ENCODE data around the gene OR10W1. TPM values are rescaled to one million over a fixed set of nuclear protein-coding genes. Genes with fewer than 3 reads are reported as not detected.

Gene OR10W1
- total and polyA plus RNA-seq, 2 donors (not counting 1 experiment from before 2014, with no cell fraction given) = not detected

DNA sequence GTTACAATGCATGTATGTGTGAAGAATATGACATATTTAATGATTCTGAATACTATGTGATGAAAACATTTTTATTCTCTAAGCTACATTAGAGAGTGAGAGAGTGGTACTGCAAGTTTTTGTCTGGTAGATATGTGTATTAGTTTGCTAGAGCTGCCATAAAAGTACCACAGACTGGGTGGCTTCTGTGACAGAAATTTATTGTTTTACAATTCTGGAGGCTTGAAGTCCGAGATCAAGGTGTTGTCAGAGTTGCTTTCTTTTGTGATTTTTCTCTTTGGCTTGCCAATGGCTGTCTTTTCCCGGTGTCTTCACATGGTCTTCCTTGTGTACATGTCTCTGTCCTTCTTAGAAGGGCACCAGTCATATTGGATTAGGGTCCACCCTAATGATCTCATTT lies 6.9 kb upstream of the OR10W1 start:
- no peak overlapping the region for H3K4me3 Mint-ChIP-seq
- no CpG with 5 or more reads among the region's 2 CpGs for WGBS (ENCODE audit: insufficient coverage)
- no peak for TF ChIP-seq EZH2 (IDR thresholded peaks at IDR 0.05; ENCODE audit: borderline replicate concordance, insufficient read depth, low read depth, low read length, poor library complexity, severe bottlenecking)
- TF ChIP-seq, protein P1, sequence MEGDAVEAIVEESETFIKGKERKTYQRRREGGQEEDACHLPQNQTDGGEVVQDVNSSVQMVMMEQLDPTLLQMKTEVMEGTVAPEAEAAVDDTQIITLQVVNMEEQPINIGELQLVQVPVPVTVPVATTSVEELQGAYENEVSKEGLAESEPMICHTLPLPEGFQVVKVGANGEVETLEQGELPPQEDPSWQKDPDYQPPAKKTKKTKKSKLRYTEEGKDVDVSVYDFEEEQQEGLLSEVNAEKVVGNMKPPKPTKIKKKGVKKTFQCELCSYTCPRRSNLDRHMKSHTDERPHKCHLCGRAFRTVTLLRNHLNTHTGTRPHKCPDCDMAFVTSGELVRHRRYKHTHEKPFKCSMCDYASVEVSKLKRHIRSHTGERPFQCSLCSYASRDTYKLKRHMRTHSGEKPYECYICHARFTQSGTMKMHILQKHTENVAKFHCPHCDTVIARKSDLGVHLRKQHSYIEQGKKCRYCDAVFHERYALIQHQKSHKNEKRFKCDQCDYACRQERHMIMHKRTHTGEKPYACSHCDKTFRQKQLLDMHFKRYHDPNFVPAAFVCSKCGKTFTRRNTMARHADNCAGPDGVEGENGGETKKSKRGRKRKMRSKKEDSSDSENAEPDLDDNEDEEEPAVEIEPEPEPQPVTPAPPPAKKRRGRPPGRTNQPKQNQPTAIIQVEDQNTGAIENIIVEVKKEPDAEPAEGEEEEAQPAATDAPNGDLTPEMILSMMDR (IDR thresholded peaks at IDR 0.05) = no peak
- ChIA-PET POLR2A (no interaction called here), CTCF (no interaction called here)
- Histone ChIP-seq H3K27me3 (replicated peaks in 1 of 4; ENCODE audit: control extremely low read depth in 1 of 4, control insufficient read depth in 3 of 4, insufficient read depth in 4 of 4, low read length in 3 of 4) (no peaks in the 10 kb centered on the region), H2AFZ (ENCODE audit: insufficient read depth, low read depth, low read length, poor library complexity, severe bottlenecking) (no peak overlapping the region), H3K4me3 (ENCODE audit: control extremely low read depth in 1 of 5, extremely low read depth in 1 of 5, insufficient read depth in 1 of 5, low read depth in 2 of 5, low read length in 4 of 5) (no peak overlapping the region), H3K4me2 (replicated peaks; ENCODE audit: low read depth, low read length, poor library complexity, severe bottlenecking) (no peak overlapping the region), H3K79me2 (ENCODE audit: control insufficient read depth, insufficient read depth, low read length) (no peaks in the 10 kb centered on the region), H3K27ac (ENCODE audit: low read length in 2 of 2) (no peak overlapping the region), H4K20me1 (ENCODE audit: control insufficient read depth, insufficient read depth, low read length, poor library complexity, severe bottlenecking) (no peaks in the 10 kb centered on the region), H3K9ac (ENCODE audit: low read length) (no peak overlapping the region), H3K4me1 (ENCODE audit: control insufficient read depth in 2 of 2, insufficient read depth in 2 of 2, low read length in 2 of 2) (no peaks in the 10 kb centered on the region), H3K36me3 (replicated peaks in 1 of 2; ENCODE audit: control extremely low read depth in 1 of 2, control insufficient read depth in 1 of 2, extremely low read depth in 1 of 2, insufficient read depth in 2 of 2, low read length in 1 of 2) (no peaks in the 10 kb centered on the region), H3K9me3 (ENCODE audit: control extremely low read depth in 1 of 3, control insufficient read depth in 2 of 3, insufficient read depth in 1 of 3, low read length in 2 of 3) (no peaks in the 10 kb centered on the region)
- intact Hi-C loops (cut with micrococcal nuclease) = no loop called here
- peaks cover 3% of the 10 kb centered on the region for H3K9me3 Mint-ChIP-seq (ENCODE audit: insufficient read depth)
- H3K4me1 Mint-ChIP-seq = no peaks in the 10 kb centered on the region
- H3K27me3 Mint-ChIP-seq = peaks cover 19% of the 10 kb centered on the region
- no peak overlapping the region for H3K27ac Mint-ChIP-seq
- no peak for ATAC-seq (ENCODE audit: low read depth)
- no peak for DNase-seq

DNA sequence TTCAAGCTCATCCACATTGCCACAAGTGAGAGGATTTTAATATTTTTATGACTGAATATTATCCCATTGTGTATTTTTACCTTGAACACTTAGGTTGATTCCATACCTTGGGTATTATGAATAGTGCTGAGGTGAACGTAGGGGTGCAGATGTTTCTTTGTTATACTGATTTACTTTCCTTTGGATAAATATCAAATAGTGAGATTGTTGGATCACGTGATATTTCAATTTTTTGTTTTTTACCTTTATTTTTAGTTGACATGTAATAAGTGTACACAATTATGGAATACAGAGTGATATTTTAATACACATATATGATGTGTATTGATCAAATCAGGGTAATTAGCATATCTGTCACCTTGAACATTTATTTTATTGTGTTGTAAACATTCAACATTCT lies 8.1 kb downstream of the OR10W1 start:
- no peaks in the 10 kb centered on the region for H3K9me3 Mint-ChIP-seq (ENCODE audit: insufficient read depth)
- no peak overlapping the region for H3K27ac Mint-ChIP-seq
- WGBS (ENCODE audit: insufficient coverage) = no CpG with 5 or more reads among the region's 2 CpGs
- ChIA-PET CTCF (no interaction called here), POLR2A (no interaction called here)
- Histone ChIP-seq H3K9ac (ENCODE audit: low read length) (no peak overlapping the region), H3K27me3 (replicated peaks in 1 of 4; ENCODE audit: control extremely low read depth in 1 of 4, control insufficient read depth in 3 of 4, insufficient read depth in 4 of 4, low read length in 3 of 4) (no peaks in the 10 kb centered on the region), H3K4me2 (replicated peaks; ENCODE audit: low read depth, low read length, poor library complexity, severe bottlenecking) (no peak overlapping the region), H3K27ac (ENCODE audit: low read length in 2 of 2) (no peak overlapping the region), H3K79me2 (ENCODE audit: control insufficient read depth, insufficient read depth, low read length) (no peaks in the 10 kb centered on the region), H3K36me3 (replicated peaks in 1 of 2; ENCODE audit: control extremely low read depth in 1 of 2, control insufficient read depth in 1 of 2, extremely low read depth in 1 of 2, insufficient read depth in 2 of 2, low read length in 1 of 2) (no peaks in the 10 kb centered on the region), H4K20me1 (ENCODE audit: control insufficient read depth, insufficient read depth, low read length, poor library complexity, severe bottlenecking) (no peaks in the 10 kb centered on the region), H2AFZ (ENCODE audit: insufficient read depth, low read depth, low read length, poor library complexity, severe bottlenecking) (no peak overlapping the region), H3K4me1 (ENCODE audit: control insufficient read depth in 2 of 2, insufficient read depth in 2 of 2, low read length in 2 of 2) (no peaks in the 10 kb centered on the region), H3K4me3 (ENCODE audit: control extremely low read depth in 1 of 5, extremely low read depth in 1 of 5, insufficient read depth in 1 of 5, low read depth in 2 of 5, low read length in 4 of 5) (no peak overlapping the region), H3K9me3 (ENCODE audit: control extremely low read depth in 1 of 3, control insufficient read depth in 2 of 3, insufficient read depth in 1 of 3, low read length in 2 of 3) (peaks cover 1 to 5% (median 3%) of the 10 kb centered on the region in 3 donors)
- no peaks in the 10 kb centered on the region for H3K4me1 Mint-ChIP-seq
- no peak for ATAC-seq (ENCODE audit: low read depth)
- no peak for DNase-seq
- no peak for TF ChIP-seq EZH2 (IDR thresholded peaks at IDR 0.05; ENCODE audit: borderline replicate concordance, insufficient read depth, low read depth, low read length, poor library complexity, severe bottlenecking)
- TF ChIP-seq, protein P1 (IDR thresholded peaks at IDR 0.05) = no peak
- no peak overlapping the region for H3K4me3 Mint-ChIP-seq
- H3K27me3 Mint-ChIP-seq = peaks cover 6% of the 10 kb centered on the region
- intact Hi-C loops (cut with micrococcal nuclease) = no loop called here
